MM.1S (cell line): ENCODE results near the gene ZMIZ1.

ENCODE experiments used
- DNase-seq: peaks from one replicate; pipeline ENCODE4 v3.0.0-alpha.2; 2015
- H2AFZ ChIP-seq: fragments of 300-600 bp; sonication (generic); 2 replicates; pipeline ENCODE4 v1.6.0; 2016; ENCODE audit warnings: antibody characterized with exemption, low read length
- H3F3A ChIP-seq: fragments of 300-600 bp; sonication (generic); 2 replicates; pipeline ENCODE4 v1.6.1; 2016; ENCODE audit warnings: mild to moderate bottlenecking, antibody characterized with exemption, low read length, moderate library complexity, mixed read lengths; ENCODE audit not compliant: insufficient read depth
- H3K27ac ChIP-seq: fragments of 300-600 bp; sonication (generic); 2 replicates; pipeline ENCODE4 v1.5.1; 2016; ENCODE audit warnings: mild to moderate bottlenecking, low read length
- H3K27me3 ChIP-seq: fragments of 300-600 bp; sonication (generic); replicated peaks from 2 replicates; pipeline ENCODE4 v1.6.0; 2016; ENCODE audit warnings: low read length; ENCODE audit not compliant: insufficient read depth
- H3K36me3 ChIP-seq: fragments of 300-600 bp; sonication (generic); replicated peaks from 2 replicates; pipeline ENCODE4 v1.6.1; 2016; ENCODE audit warnings: mild to moderate bottlenecking, low read length, mixed read lengths; ENCODE audit not compliant: insufficient read depth
- H3K4me1 ChIP-seq: fragments of 300-600 bp; sonication (generic); 2 replicates; pipeline ENCODE4 v1.6.1; 2016; ENCODE audit warnings: low read length, mixed read lengths
- H3K4me2 ChIP-seq: fragments of 300-600 bp; sonication (generic); 2 replicates; pipeline ENCODE4 v1.6.0; 2016; ENCODE audit warnings: low read depth, low read length
- H3K4me3 ChIP-seq: fragments of 300-600 bp; sonication (generic); 2 replicates; pipeline ENCODE4 v1.5.1; 2016; ENCODE audit warnings: low read length, mixed read lengths
- H3K79me2 ChIP-seq: fragments of 300-600 bp; sonication (generic); 2 replicates; pipeline ENCODE4 v1.6.1; 2016; ENCODE audit warnings: mixed run types, low read length, mixed read lengths
- H3K9ac ChIP-seq: fragments of 300-600 bp; sonication (generic); 2 replicates; pipeline ENCODE4 v1.6.1; 2016; ENCODE audit warnings: low read length, mixed read lengths
- H3K9me2 ChIP-seq: fragments of 300-600 bp; sonication (generic); replicated peaks from 2 replicates; pipeline ENCODE4 v1.6.1; 2016; ENCODE audit warnings: mild to moderate bottlenecking, low read length, mixed read lengths; ENCODE audit not compliant: insufficient read depth
- H3K9me3 ChIP-seq: fragments of 300-600 bp; sonication (generic); replicated peaks from 2 replicates; pipeline ENCODE4 v1.6.1; 2016; ENCODE audit warnings: mild to moderate bottlenecking, low read length, mixed read lengths; ENCODE audit not compliant: insufficient read depth
- H4K20me1 ChIP-seq: fragments of 300-600 bp; sonication (generic); 2 replicates; pipeline ENCODE4 v1.6.1; 2016; ENCODE audit warnings: mild to moderate bottlenecking, low read length, moderate library complexity, mixed read lengths; ENCODE audit not compliant: insufficient read depth
- CTCF ChIP-seq: fragments of 300-600 bp; sonication (generic); IDR thresholded peaks from 2 replicates; pipeline ENCODE4 v1.5.1; 2016; ENCODE audit warnings: antibody characterized with exemption, low read length, mixed read lengths
- EZH2 ChIP-seq: fragments of 300-600 bp; sonication (generic); optimal IDR thresholded peaks from 2 replicates; pipeline ENCODE3; 2017; ENCODE audit warnings: low read depth, mild to moderate bottlenecking, antibody characterized with exemption, low read length, mixed read lengths
- EZH2phosphoT487 ChIP-seq: fragments of 300-600 bp; sonication (generic); IDR thresholded peaks from 2 replicates; pipeline ENCODE4 v1.6.1; 2018; ENCODE audit warnings: antibody characterized with exemption, low read length

The ZMIZ1 gene

GRCh38 chr10:79095316-79095715, 26.6 kb downstream of the ZMIZ1 start:
- no peak overlapping the region for H3K4me3 ChIP-seq
- H3K27me3 ChIP-seq = no peaks in the 10 kb centered on the region
- no peaks in the 10 kb centered on the region for H3F3A ChIP-seq
- no peak overlapping the region for H3K27ac ChIP-seq
- H3K9ac ChIP-seq = no peak overlapping the region
- no peaks in the 10 kb centered on the region for H4K20me1 ChIP-seq
- no peak overlapping the region for H3K4me2 ChIP-seq
- peaks cover 16% of the 10 kb centered on the region for H3K4me1 ChIP-seq
- TF ChIP-seq EZH2phosphoT487 (no peak), EZH2 (no peak), CTCF (no peak)
- no peaks in the 10 kb centered on the region for H3K9me2 ChIP-seq
- peaks cover 7% of the 10 kb centered on the region; the same call in 1 of the 2 replicates for H3K79me2 ChIP-seq
- H3K9me3 ChIP-seq = no peaks in the 10 kb centered on the region
- H3K36me3 ChIP-seq = no peaks in the 10 kb centered on the region
- no peak overlapping the region for H2AFZ ChIP-seq
- no peak for DNase-seq

- Histone ChIP-seq H3F3A (no peaks in the 10 kb centered on the region), H3K9me2 (no peaks in the 10 kb centered on the region), H3K27me3 (no peaks in the 10 kb centered on the region), H3K9ac (no peak overlapping the region), H4K20me1 (no peaks in the 10 kb centered on the region), H3K4me2 (no peak overlapping the region), H3K79me2 (peaks cover 7% of the 10 kb centered on the region; the same call in 1 of the 2 replicates), H3K36me3 (no peaks in the 10 kb centered on the region), H3K27ac (no peak overlapping the region), H3K4me3 (no peak overlapping the region), H3K9me3 (no peaks in the 10 kb centered on the region), H2AFZ (no peak overlapping the region), H3K4me1 (peaks cover 16% of the 10 kb centered on the region)
- no peak for TF ChIP-seq EZH2phosphoT487
- no peak for DNase-seq
These were observed 27.7 kb downstream of the ZMIZ1 start for GRCh38 chr10:79096514-79096913.

GRCh38 chr10:79097021-79097872, 28.5 kb downstream of the ZMIZ1 start:
- Histone ChIP-seq H3K36me3 (no peaks in the 10 kb centered on the region), H3K9me3 (no peaks in the 10 kb centered on the region), H3F3A (no peaks in the 10 kb centered on the region), H4K20me1 (no peaks in the 10 kb centered on the region), H3K4me1 (peaks cover 16% of the 10 kb centered on the region), H3K4me3 (no peak overlapping the region), H3K27me3 (no peaks in the 10 kb centered on the region), H3K4me2 (no peak overlapping the region), H3K9me2 (no peaks in the 10 kb centered on the region), H3K79me2 (peaks cover 7% of the 10 kb centered on the region; the same call in 1 of the 2 replicates), H2AFZ (no peak overlapping the region), H3K9ac (no peak overlapping the region), H3K27ac (no peak overlapping the region)
- no peak for DNase-seq
- no peak for TF ChIP-seq EZH2
- no peak for TF ChIP-seq EZH2phosphoT487
- TF ChIP-seq CTCF = no peak

GRCh38 chr10:79098061-79098460, 29.3 kb downstream of the ZMIZ1 start:
- Histone ChIP-seq H3K4me3 (no peak overlapping the region), H3K9me3 (no peaks in the 10 kb centered on the region), H3K36me3 (no peaks in the 10 kb centered on the region), H2AFZ (no peak overlapping the region), H3K4me1 (peaks cover 16% of the 10 kb centered on the region), H3K27ac (peak overlapping the region; percentile 16; the same call in 1 of the 2 replicates), H3K79me2 (peaks cover 7% of the 10 kb centered on the region; the same call in 1 of the 2 replicates), H3K4me2 (no peak overlapping the region), H3F3A (no peaks in the 10 kb centered on the region), H3K9me2 (no peaks in the 10 kb centered on the region), H3K27me3 (no peaks in the 10 kb centered on the region), H4K20me1 (no peaks in the 10 kb centered on the region), H3K9ac (no peak overlapping the region)
- TF ChIP-seq EZH2phosphoT487 = no peak
- TF ChIP-seq CTCF = no peak
- TF ChIP-seq EZH2 = no peak
- no peak for DNase-seq
